ENCODE data around the gene SPEM3. TPM values are rescaled to one million over a fixed set of nuclear protein-coding genes. Genes with fewer than 3 reads are reported as not detected.

SPEM3 gene
- total RNA-seq, 1 donor from 2014 or later: not detected

GRCh38 chr17:7417056-7417655, 11.5 kb upstream of the SPEM3 start:
- Mint-ChIP-seq H3K27ac (ENCODE audit: unreplicated experiment) (no peak overlapping the region), H3K36me3 (ENCODE audit: low read depth) (peaks cover 15% of the 10 kb centered on the region), H3K27me3 (ENCODE audit: low read depth) (no peaks in the 10 kb centered on the region), H3K9me3 (ENCODE audit: low read depth) (no peaks in the 10 kb centered on the region), H3K4me1 (ENCODE audit: low read depth) (no peaks in the 10 kb centered on the region), H3K4me3 (ENCODE audit: unreplicated experiment) (no peak overlapping the region)
- TF ChIP-seq, protein P1, sequence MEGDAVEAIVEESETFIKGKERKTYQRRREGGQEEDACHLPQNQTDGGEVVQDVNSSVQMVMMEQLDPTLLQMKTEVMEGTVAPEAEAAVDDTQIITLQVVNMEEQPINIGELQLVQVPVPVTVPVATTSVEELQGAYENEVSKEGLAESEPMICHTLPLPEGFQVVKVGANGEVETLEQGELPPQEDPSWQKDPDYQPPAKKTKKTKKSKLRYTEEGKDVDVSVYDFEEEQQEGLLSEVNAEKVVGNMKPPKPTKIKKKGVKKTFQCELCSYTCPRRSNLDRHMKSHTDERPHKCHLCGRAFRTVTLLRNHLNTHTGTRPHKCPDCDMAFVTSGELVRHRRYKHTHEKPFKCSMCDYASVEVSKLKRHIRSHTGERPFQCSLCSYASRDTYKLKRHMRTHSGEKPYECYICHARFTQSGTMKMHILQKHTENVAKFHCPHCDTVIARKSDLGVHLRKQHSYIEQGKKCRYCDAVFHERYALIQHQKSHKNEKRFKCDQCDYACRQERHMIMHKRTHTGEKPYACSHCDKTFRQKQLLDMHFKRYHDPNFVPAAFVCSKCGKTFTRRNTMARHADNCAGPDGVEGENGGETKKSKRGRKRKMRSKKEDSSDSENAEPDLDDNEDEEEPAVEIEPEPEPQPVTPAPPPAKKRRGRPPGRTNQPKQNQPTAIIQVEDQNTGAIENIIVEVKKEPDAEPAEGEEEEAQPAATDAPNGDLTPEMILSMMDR (IDR thresholded peaks at IDR 0.05): no peak
- DNase-seq (ENCODE audit: low spot score): no peak

DNA sequence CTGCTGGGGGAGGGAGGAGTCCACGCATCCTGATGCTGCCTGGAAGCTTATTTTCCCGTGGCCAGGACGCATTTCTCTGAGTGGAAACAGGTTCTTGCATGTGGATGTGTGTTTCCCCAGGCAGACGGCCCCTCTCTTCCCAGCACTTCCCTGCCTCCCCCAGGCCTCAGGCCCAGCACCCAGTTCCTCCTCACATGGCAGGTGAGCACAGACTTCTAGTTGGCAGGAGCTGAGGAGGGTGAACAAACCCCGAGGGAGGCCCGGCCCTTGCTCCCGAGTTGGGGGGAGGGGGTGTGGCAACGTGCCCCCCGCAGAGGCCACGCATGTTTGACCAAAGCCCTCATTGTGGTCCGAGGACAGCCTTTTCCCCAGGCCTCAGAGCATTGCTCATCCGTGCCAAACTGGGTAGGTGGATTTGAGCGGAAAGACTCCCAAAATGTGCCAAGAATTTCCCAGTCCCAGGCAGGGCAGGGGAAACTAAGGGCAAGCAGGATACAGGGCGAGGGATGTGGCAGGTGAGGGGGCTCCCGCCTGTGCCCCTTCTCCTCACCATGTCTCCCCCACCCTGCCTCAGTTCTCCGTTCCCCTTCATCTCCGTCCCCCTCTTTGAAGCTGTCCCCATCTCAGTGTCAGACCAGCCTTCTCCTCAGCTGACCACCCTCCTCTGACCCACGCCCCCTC, 10.0 kb upstream of the SPEM3 start:
- DNase-seq (ENCODE audit: low spot score): no peak
- Mint-ChIP-seq H3K4me3 (ENCODE audit: unreplicated experiment) (no peak overlapping the region), H3K27ac (ENCODE audit: unreplicated experiment) (no peak overlapping the region)

DNA sequence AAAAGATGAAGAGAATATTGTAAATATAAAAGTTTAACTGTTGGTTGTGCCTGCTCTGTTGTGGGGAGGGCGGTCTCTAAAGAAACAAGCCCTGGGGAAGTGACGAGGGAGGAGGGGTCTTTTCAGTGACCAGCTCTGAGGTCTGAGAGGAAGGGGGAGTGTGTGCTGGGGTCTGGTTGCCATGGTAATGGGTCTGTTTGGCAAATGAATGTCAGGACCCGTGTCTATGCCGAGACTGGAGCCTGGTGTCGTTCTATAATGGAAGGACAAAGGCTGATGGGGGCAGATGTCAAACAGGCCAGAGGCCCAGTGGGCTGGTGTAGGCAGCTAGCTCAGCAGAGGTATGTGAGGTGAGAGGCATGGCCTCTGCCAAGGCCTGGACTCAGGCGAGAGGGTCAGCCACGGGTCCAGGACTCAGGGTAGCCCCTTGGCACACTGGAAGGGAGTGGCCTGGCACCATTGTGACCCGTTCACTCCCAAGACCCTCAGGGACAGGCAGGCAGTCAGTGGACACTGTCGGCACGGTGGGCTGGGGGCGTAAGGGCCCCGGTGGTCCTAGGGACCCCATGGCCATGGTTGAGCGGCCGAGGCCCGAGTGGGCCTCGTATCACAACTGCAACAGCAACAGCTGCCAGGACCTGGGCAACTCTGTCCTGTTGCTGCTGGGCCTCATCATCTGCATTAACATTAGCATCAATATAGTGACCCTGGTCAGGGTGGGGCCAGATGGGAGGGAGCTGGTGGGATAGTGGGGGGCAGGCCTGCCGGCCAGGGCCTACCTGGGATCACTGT, 8.6 kb upstream of the SPEM3 start, which contains the start of gene SPEM1:
Gene SPEM1 (plus strand): TSS at position 506 of the 792 bp plus-strand sequence. CDS start 61 bp downstream, at position 567.
- H3K4me3 Mint-ChIP-seq (ENCODE audit: unreplicated experiment): no peak within 1 kb of the TSS
- TF ChIP-seq, protein P1 (IDR thresholded peaks at IDR 0.05): no peak
- peaks cover 12% of the 10 kb centered on the region for H3K36me3 Mint-ChIP-seq (ENCODE audit: low read depth)
- no peaks in the 10 kb centered on the region for H3K9me3 Mint-ChIP-seq (ENCODE audit: low read depth)
- no peaks in the 10 kb centered on the region for H3K4me1 Mint-ChIP-seq (ENCODE audit: low read depth)
- H3K27me3 Mint-ChIP-seq (ENCODE audit: low read depth): no peaks in the 10 kb centered on the region
- no peak within 1 kb of the TSS for H3K27ac Mint-ChIP-seq (ENCODE audit: unreplicated experiment)
- no peak for DNase-seq (ENCODE audit: low spot score)

More for the DNA sequence above, 10.0 kb upstream of the SPEM3 start:
- Mint-ChIP-seq H3K4me1 (ENCODE audit: low read depth) (no peaks in the 10 kb centered on the region), H3K9me3 (ENCODE audit: low read depth) (no peaks in the 10 kb centered on the region), H3K27me3 (ENCODE audit: low read depth) (no peaks in the 10 kb centered on the region), H3K36me3 (ENCODE audit: low read depth) (peaks cover 12% of the 10 kb centered on the region)
- TF ChIP-seq, protein P1 (IDR thresholded peaks at IDR 0.05): no peak

DNA sequence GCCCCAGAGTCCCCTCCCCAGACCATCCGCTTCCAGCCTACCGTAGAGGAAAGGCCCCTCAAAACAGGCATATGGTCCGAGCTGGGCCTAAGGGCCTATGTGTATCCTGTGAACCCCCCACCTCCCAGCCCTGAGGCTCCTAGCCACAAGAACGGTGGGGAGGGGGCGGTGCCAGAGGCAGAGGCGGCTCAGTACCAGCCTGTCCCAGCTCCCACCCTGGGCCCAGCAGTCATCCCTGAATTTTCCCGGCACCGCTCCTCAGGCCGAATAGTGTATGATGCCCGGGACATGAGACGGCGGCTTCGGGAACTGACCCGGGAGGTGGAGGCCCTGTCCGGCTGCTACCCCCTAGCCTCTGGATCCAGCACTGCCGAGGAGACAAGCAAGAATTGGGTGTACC, 7.5 kb upstream of the SPEM3 start:
- Mint-ChIP-seq H3K4me1 (ENCODE audit: low read depth) (no peaks in the 10 kb centered on the region), H3K27ac (ENCODE audit: unreplicated experiment) (no peak overlapping the region), H3K9me3 (ENCODE audit: low read depth) (no peaks in the 10 kb centered on the region), H3K27me3 (ENCODE audit: low read depth) (no peaks in the 10 kb centered on the region), H3K4me3 (ENCODE audit: unreplicated experiment) (no peak overlapping the region), H3K36me3 (ENCODE audit: low read depth) (peaks cover 6% of the 10 kb centered on the region)
- TF ChIP-seq, protein P1 (IDR thresholded peaks at IDR 0.05): no peak
- no peak for DNase-seq (ENCODE audit: low spot score)

DNA sequence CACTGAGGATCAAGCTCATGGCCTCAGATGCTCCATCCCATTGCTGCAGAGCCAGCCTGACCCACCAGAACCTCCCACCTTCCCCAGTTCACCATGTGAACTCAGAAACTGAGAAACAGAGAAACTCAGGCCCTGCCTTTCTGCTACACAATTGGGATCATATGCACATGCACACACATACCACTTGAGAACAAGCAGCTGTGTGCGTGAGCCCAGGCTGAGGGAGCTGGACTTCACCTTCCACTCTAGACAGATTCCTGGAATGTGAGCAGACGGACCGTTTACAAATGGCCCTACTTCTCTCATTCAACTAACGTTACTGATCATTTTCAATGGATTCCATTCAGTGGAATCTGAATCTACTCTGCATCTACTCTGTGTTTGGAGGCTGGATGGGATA, 5.0 kb upstream of the SPEM3 start:
- H3K4me3 Mint-ChIP-seq (ENCODE audit: unreplicated experiment): no peak overlapping the region
- TF ChIP-seq, protein P1 (IDR thresholded peaks at IDR 0.05): no peak
- no peaks in the 10 kb centered on the region for H3K36me3 Mint-ChIP-seq (ENCODE audit: low read depth)
- H3K9me3 Mint-ChIP-seq (ENCODE audit: low read depth): no peaks in the 10 kb centered on the region
- H3K27ac Mint-ChIP-seq (ENCODE audit: unreplicated experiment): no peak overlapping the region
- DNase-seq (ENCODE audit: low spot score): no peak
- H3K27me3 Mint-ChIP-seq (ENCODE audit: low read depth): no peaks in the 10 kb centered on the region
- no peaks in the 10 kb centered on the region for H3K4me1 Mint-ChIP-seq (ENCODE audit: low read depth)

Measured in chondrocyte (in vitro differentiated cells).